ENCODE results near the gene BCL2A1. TPM values are rescaled to one million over a fixed set of nuclear protein-coding genes. Genes with fewer than 3 reads are reported as not detected.

Gene BCL2A1
- total RNA-seq, 1 experiment from 2014 or later = 4.7 TPM

DNA sequence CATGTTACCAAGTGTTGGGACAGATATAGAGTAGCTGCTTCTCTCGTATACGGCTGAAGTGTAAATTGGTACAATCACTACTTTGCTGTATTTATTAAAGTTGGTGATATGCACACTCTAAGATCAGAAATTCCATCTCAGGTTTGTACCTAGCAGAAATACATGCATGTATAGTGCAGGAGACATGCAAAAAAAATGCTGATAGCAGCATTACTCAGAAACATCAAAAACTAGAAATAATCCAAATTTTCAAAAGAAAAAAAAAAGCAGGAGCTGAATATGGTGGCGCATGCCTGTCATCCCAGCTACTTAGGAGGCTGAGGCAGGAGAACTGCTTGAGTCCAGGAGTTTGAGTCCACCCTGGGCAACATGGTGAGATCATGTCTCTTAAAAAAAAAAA, 31.3 kb upstream of the BCL2A1 start:
- H3K4me1 ChIP-seq (ENCODE audit: control insufficient read depth, insufficient read depth, low read length) = no peaks in the 10 kb centered on the region
- in situ Hi-C loops (cut with HindIII; ENCODE audit: low pct_unique_long_range_greater_than_20kb, low sequenced_read_pairs) (no loop called here), intact Hi-C loops (cut with micrococcal nuclease; ENCODE audit: unreplicated experiment) (no loop called here)
- no peaks in the 10 kb centered on the region for H3K27me3 ChIP-seq (ENCODE audit: control insufficient read depth, insufficient read depth, low read length)
- ATAC-seq (no peak), DNase-seq (ENCODE audit: low read depth, low spot score) (no peak)
- no peaks in the 10 kb centered on the region for H3K9me3 ChIP-seq (ENCODE audit: control insufficient read depth, insufficient read depth, low read depth, low read length)
- H3K4me3 ChIP-seq (ENCODE audit: low read depth in 2 of 2, low read length in 2 of 2) = no peak overlapping the region
- CTCF ChIA-PET = interaction anchor here (0.6 to 0.7 kb wide), 2 partner anchors 30 to 421 kb away, joined by 5 to 6 read pairs; no protein-coding TSS in a partner anchor
- POLR2A ChIA-PET = interaction anchor here (0.6 kb wide), 1 partner anchor 587 kb away, joined by 3 read pairs; no protein-coding TSS in a partner anchor
- TF ChIP-seq, protein P1, sequence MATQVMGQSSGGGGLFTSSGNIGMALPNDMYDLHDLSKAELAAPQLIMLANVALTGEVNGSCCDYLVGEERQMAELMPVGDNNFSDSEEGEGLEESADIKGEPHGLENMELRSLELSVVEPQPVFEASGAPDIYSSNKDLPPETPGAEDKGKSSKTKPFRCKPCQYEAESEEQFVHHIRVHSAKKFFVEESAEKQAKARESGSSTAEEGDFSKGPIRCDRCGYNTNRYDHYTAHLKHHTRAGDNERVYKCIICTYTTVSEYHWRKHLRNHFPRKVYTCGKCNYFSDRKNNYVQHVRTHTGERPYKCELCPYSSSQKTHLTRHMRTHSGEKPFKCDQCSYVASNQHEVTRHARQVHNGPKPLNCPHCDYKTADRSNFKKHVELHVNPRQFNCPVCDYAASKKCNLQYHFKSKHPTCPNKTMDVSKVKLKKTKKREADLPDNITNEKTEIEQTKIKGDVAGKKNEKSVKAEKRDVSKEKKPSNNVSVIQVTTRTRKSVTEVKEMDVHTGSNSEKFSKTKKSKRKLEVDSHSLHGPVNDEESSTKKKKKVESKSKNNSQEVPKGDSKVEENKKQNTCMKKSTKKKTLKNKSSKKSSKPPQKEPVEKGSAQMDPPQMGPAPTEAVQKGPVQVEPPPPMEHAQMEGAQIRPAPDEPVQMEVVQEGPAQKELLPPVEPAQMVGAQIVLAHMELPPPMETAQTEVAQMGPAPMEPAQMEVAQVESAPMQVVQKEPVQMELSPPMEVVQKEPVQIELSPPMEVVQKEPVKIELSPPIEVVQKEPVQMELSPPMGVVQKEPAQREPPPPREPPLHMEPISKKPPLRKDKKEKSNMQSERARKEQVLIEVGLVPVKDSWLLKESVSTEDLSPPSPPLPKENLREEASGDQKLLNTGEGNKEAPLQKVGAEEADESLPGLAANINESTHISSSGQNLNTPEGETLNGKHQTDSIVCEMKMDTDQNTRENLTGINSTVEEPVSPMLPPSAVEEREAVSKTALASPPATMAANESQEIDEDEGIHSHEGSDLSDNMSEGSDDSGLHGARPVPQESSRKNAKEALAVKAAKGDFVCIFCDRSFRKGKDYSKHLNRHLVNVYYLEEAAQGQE (IDR thresholded peaks at IDR 0.05; ENCODE audit: insufficient read depth in 1 of 2, low read depth in 2 of 2, low read length in 1 of 2) = no peak
- no peak for TF ChIP-seq POLR2AphosphoS5 (IDR thresholded peaks at IDR 0.05; ENCODE audit: low read depth, low read length)
- TF ChIP-seq, protein P2, sequence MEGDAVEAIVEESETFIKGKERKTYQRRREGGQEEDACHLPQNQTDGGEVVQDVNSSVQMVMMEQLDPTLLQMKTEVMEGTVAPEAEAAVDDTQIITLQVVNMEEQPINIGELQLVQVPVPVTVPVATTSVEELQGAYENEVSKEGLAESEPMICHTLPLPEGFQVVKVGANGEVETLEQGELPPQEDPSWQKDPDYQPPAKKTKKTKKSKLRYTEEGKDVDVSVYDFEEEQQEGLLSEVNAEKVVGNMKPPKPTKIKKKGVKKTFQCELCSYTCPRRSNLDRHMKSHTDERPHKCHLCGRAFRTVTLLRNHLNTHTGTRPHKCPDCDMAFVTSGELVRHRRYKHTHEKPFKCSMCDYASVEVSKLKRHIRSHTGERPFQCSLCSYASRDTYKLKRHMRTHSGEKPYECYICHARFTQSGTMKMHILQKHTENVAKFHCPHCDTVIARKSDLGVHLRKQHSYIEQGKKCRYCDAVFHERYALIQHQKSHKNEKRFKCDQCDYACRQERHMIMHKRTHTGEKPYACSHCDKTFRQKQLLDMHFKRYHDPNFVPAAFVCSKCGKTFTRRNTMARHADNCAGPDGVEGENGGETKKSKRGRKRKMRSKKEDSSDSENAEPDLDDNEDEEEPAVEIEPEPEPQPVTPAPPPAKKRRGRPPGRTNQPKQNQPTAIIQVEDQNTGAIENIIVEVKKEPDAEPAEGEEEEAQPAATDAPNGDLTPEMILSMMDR (IDR thresholded peaks at IDR 0.05) = no peak
- no peak for TF ChIP-seq SIN3A (IDR thresholded peaks at IDR 0.05; ENCODE audit: borderline replicate concordance, insufficient read depth, low read depth, low read length)
- TF ChIP-seq TCF7L2 (IDR thresholded peaks at IDR 0.05; ENCODE audit: low read depth, low read length) = no peak
- no peak overlapping the region for H3K27ac ChIP-seq (ENCODE audit: low read length)
- no TSS peak for BruUV-seq (replicated peaks)
- no peaks in the 10 kb centered on the region for H3K36me3 ChIP-seq (ENCODE audit: control insufficient read depth, insufficient read depth, low read length)

DNA sequence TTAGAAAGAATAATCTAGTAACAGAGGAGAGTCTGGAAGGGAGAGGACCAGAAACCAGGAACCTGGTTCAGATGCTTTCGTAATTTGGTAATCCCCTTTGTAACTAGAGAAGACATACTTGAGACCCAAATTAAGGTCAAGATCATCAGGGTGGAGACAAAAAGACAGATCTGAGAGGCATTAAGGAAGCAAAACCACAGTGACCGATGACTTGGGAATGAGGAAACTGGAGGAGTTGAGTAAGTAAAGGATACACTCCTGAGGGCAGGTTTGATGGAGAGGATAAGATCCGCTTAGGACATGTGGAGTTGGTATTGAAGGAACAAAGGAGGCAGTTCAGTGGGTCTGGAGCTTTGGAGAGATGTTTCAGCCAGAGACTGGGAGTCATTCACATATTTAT, 23.6 kb upstream of the BCL2A1 start:
- H3K4me1 ChIP-seq (ENCODE audit: control insufficient read depth, insufficient read depth, low read length) = no peaks in the 10 kb centered on the region
- no peaks in the 10 kb centered on the region for H3K36me3 ChIP-seq (ENCODE audit: control insufficient read depth, insufficient read depth, low read length)
- intact Hi-C loops (cut with micrococcal nuclease; ENCODE audit: unreplicated experiment) (loop anchor here (10.0 kb wide), 1 partner anchor 180 kb away; no protein-coding TSS in a partner anchor), in situ Hi-C loops (cut with HindIII; ENCODE audit: low pct_unique_long_range_greater_than_20kb, low sequenced_read_pairs) (no loop called here)
- DNase-seq (ENCODE audit: low read depth, low spot score) = no peak
- BruUV-seq (replicated peaks) = no TSS peak
- no peaks in the 10 kb centered on the region for H3K9me3 ChIP-seq (ENCODE audit: control insufficient read depth, insufficient read depth, low read depth, low read length)
- CTCF ChIA-PET = no interaction called here
- no peak overlapping the region for H3K4me3 ChIP-seq (ENCODE audit: low read depth in 2 of 2, low read length in 2 of 2)
- TF ChIP-seq, protein P2 (IDR thresholded peaks at IDR 0.05) = no peak
- no peak for TF ChIP-seq SIN3A (IDR thresholded peaks at IDR 0.05; ENCODE audit: borderline replicate concordance, insufficient read depth, low read depth, low read length)
- no peak for TF ChIP-seq POLR2AphosphoS5 (IDR thresholded peaks at IDR 0.05; ENCODE audit: low read depth, low read length)
- TF ChIP-seq TCF7L2 (IDR thresholded peaks at IDR 0.05; ENCODE audit: low read depth, low read length) = no peak
- TF ChIP-seq, protein P1 (IDR thresholded peaks at IDR 0.05; ENCODE audit: insufficient read depth in 1 of 2, low read depth in 2 of 2, low read length in 1 of 2) = no peak
- POLR2A ChIA-PET = no interaction called here
- 0 out of 2 replicates have a peak overlapping the region, but pooled peaks have one; percentile 25 for H3K27ac ChIP-seq (ENCODE audit: low read length)
- H3K27me3 ChIP-seq (ENCODE audit: control insufficient read depth, insufficient read depth, low read length) = no peaks in the 10 kb centered on the region
- ATAC-seq = no peak
